ENCODE measurements around the gene ADH1A.
A peak's percentile ranks its signal among the peaks of the same experiment; 100 is the strongest.
"Not testable (repeated sequence)": the region's sequence is repeated elsewhere in the genome, so short reads cannot be mapped to it uniquely, and the experiment has no call there.

ADH1A gene

GRCh38 chr4:99290848-99291786 is at the start of gene ADH1A:
Gene ADH1A (minus strand): TSS chr4:99290985. CDS start chr4:99290914, 71 bp downstream.
- no peak for DNase-seq

DNA sequence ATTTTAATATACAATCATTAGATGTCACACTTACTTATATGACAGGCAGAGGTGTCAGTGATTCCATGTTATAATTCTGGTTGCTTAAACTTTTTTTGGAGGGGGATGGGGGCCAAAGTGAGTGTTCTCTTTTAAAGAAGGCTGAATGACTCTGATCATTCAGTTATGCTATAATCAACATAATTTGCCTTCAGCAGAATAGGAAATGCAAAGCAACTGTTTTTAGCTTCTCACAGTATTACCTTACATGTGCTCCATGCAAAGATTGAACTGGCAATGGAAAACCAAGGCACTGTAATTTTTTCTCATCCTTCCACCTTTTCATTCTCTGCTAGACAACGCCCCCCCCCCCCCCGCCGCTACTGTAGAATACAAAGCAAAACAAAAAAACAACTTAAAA is 48.4 kb upstream of the ADH1A start:
- no peak for DNase-seq

- DNase-seq: no peak
Observed at GRCh38 chr4:99336553-99336952, 45.8 kb upstream of the ADH1A start.

DNA sequence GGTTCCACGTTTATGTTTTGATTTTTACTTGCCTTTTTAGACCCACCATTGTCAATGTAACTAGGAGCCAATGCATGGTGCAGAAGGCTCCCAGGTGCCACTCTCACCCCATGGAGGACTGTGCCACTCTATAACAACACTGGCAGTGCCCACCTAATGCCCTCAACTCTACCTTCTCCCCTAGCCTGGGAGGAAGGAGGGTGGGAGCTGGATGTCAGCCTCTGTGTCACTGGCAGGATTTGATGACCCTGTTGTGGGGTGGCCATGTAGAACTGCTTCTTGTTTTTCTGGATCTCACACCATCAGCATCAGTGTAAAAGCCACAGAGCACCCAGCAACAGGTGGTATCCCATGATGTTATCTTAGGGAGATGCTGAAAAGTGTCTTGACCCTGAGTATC is 44.1 kb upstream of the ADH1A start:
- DNase-seq: no peak

DNA sequence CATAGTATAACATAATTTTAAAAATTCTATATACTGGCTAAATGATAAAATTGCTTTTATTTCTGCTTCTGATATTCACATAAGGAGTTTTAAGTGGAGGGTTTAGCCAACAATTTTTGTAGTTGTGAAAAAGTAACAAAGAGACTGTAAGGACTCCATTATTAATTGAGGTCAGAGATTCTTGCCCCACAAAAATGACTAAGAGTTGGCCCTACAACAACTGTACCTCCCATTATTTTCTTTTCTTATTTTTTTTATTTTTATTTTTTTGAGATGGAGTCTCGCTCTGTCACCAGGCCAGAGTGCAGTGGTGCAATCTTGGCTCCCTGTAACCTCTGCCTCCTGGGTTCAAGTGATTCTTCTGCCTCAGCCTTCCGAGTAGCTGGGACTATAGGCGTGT is 39.9 kb upstream of the ADH1A start:
- DNase-seq: no peak

GRCh38 chr4:99329876-99330275 is 39.1 kb upstream of the ADH1A start:
- DNase-seq: no peak

- DNase-seq: no peak
Observed at GRCh38 chr4:99324979-99325378, 34.2 kb upstream of the ADH1A start.

DNA sequence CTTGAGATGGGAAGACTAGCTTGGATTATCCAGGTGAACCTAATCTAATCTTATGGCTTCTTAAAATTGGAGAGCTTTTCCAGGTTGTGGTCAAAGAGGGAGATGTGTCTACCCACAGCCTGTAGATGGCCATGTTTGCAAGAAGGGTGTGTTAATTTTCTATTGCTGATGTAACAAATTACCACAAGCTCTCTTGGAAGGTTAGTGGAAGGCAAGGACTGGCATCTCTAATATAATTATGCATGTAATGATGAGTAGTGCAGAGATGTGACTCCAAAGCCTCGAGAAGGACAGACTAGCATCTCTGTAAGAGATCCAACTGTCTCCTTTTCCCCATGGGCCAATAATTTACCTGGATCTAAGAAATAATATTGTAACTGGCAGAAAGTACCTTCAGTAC is 33.6 kb upstream of the ADH1A start:
- no peak for DNase-seq

DNA sequence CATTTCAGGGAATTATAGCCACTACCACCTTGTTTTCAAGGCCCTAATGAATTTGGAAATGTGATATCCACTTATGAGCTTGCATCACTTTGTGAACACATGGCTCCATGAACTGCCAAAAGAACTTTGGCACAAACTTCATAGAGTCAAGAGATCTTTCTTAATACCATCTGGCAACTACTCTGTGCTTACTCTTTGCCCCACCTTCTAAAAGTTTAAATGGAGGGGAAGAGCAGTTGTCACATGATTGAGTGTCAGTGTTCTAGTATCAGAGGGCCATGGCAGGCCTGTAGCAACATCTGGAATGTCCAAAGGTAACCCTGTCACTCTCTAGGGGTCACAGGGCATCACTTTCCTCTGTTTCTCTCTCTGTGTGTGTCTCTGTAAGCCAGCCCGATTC is 33.0 kb upstream of the ADH1A start:
- peak; percentile 2 for DNase-seq

GRCh38 chr4:99321241-99322191 is 30.7 kb upstream of the ADH1A start, which contains the start of gene ADH1B:
Gene ADH1B (minus strand): TSS chr4:99321401. CDS start chr4:99321331, 70 bp downstream.
- DNase-seq: no peak

DNA sequence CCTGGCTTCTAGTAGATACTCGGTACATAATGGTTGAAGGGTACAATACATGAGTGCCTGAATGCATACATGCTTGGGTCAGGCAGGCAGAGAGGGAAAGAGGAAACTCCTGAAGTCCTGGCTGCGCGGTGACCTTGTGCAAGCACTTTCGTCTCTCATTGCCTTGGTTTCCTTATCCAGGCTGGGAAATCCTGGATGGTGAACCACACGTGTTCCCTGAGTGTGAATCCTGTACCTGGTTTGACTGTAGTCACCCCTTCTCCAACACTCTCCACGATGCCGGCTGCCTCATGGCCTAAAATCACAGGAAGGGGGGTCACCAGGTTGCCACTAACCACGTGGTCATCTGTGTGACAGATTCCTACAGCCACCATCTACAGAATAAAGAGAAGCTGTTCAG is 27.0 kb upstream of the ADH1A start:
- DNase-seq: not testable (repeated sequence)

GRCh38 chr4:99317354-99317753 is 26.6 kb upstream of the ADH1A start:
- no peak for DNase-seq

GRCh38 chr4:99315839-99316238 is 25.1 kb upstream of the ADH1A start:
- DNase-seq: peak; percentile 2

DNA sequence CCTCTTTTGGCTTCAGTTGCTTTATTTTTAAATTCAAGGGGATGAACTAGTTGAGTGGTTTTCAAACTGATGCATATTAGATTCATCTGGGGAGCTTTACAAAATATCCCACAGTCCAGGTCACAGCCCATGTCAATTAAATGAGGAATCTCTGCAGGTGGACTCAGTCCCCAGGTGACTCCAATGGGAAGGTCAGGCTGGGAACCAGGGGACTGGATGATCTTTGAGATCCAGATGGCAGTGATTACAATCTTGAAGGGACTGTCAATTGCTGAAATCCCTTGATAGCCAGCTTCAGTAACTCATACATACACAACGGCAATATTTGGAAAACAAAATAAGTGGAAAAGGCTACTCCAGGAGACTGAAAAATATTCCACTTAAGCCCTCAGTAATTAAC is 23.4 kb upstream of the ADH1A start:
- DNase-seq: no peak

GRCh38 chr4:99310389-99310788 is 19.6 kb upstream of the ADH1A start:
- no peak for DNase-seq

- DNase-seq: no peak
Observed at GRCh38 chr4:99305638-99306400, 15.0 kb upstream of the ADH1A start.

DNA sequence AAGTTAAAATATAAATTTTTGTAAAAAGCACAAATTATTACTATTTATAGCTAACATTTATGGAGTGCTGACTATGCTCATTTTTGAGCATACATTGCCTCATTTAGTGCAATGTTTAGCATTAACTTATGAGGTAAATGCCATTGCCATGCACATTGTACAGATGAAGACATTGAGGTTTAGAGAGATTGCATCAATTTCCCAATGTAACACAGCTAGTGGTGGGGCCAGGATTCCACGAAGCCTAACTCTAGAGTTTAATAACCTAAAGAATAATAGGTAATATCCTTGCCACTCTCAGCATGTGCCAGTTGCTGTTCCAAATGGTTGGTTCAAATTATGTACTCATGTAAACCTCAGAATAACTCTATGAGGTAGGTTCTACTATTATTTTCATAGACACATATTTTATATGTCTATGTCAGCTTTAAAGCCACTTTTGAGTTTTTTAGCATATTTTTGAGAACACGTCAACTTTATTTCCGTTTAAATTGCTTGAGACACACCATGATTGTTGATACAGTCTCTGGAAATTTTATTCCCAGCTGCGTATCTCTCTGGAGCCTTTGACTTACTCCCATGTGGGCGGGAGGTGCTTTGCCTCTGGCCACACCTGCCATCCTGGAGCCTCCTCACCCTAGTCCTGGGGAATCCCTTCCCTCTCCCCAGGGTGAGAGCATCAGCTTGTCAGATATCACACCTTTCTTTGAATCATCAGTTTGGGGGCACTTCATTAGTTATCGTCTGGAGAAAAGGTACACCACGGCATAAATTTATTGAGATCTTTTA is 10.8 kb upstream of the ADH1A start:
- DNase-seq: no peak

- peak; percentile 76 for DNase-seq
Observed at GRCh38 chr4:99300934-99301333, 10.1 kb upstream of the ADH1A start.

DNA sequence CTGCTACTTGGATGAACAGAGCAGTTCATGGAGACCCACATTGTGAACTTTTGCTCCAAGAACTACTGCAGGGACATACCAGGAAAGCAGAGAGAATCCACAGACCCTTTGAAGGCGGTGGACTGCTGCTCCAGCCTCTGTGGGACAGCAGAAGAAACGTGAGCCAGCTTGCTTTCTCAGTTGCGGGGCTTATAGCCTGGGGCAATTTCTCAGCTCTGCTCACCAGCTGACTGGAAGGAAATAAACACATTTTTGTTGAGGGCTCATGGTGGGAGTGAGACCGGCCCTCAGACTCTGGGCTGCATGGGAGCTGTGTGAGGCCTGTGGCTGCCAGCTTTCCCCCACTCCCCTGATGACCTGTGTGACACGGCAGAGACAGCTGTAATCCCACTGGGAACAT is 2.6 kb upstream of the ADH1A start:
- no peak for DNase-seq

GRCh38 chr4:99285387-99285786 is 5.4 kb downstream of the ADH1A start:
- no peak for DNase-seq

GRCh38 chr4:99282731-99283130 is 8.1 kb downstream of the ADH1A start:
- DNase-seq: no peak

DNA sequence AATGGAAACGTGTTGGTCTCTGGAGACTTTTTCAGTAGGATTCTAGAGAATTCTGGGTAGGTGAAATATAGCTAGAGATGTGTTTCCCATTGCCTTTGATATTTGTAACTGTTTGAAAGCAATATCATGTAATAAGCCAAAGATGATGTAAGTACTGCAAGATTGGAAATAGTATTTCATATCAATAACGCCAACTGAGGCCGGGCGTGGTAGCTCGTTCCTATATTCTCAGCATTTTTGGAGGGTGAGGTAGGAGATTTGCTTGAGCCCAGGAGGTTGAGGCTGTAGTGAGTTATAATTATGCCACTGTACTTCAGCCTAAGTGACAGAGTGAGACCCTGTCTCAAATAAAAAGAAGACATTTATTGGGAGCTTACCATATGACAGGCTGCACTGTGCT is 9.5 kb downstream of the ADH1A start:
- DNase-seq: no peak
